GM13977 (cell line): Measurements from ENCODE around the gene GRPEL2.

Experiments used
- DNase-seq: peaks from one replicate; pipeline ENCODE4 v3.0.0; 2012; ENCODE audit warnings: low spot score
- CTCF ChIP-seq: IDR thresholded peaks from 2 replicates; pipeline ENCODE4 v1.5.1; 2012; ENCODE audit warnings: mild to moderate bottlenecking, control low read depth; ENCODE audit not compliant: insufficient read depth; ENCODE audit errors: extremely low read depth, missing control alignments
- in situ Hi-C: fragments of 300-500 bp; cut with MboI; formaldehyde crosslinking; loops from one replicate; pipeline ENCODE4 v1.12.0; 2022; ENCODE audit warnings: low sequenced_read_pairs, low pct_unique_long_range_greater_than_20kb, mixed read lengths, inconsistent platforms; ENCODE audit not compliant: unreplicated experiment

Gene GRPEL2, protein sequence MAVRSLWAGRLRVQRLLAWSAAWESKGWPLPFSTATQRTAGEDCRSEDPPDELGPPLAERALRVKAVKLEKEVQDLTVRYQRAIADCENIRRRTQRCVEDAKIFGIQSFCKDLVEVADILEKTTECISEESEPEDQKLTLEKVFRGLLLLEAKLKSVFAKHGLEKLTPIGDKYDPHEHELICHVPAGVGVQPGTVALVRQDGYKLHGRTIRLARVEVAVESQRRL

DNA sequence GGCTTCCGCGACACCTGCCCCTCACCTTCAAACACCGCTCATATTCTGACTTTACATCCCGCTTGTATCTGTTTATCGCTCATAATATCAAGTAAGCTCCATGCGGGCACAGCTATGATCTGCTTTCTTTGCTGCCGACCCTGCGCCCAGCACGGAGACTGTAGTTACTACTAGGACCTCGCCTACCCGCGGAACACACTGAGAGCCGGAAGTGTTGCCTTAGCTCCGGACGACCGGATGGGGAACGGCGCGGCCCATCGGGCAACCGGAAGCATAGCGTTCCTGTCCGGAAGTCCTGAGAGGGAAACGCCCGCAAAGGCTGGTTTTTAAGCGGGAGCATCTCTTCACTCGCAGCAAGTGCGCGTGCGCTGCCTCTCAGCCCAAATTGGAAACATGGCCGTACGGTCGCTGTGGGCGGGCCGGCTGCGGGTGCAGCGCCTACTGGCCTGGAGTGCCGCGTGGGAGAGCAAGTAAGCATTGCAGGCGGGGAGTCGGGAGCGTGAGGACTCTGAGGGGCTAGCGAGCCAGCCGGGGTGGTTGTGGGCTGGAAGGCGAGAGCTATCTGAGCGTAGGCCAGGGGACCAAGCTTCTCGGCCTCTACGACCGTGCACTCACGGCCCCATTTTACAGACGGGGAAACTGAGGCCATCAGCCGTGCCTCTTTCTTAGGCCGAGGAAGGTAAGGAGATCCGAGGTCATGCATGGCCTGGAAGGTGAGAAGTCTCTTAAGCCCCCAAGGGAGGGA is at the start of gene GRPEL2:
Gene GRPEL2, plus strand, starts transcription at position 353 of the 745 bp plus-strand sequence. Its CDS starts 41 bp downstream, at position 394.
- DNase-seq, result peak; percentile 93
- in situ Hi-C loops, result no loop called here
- no peak for TF ChIP-seq CTCF

GRCh38 chr5:149297340-149298025 is 47.8 kb upstream of the GRPEL2 start:
- in situ Hi-C loops, result no loop called here
- TF ChIP-seq CTCF, result no peak
- DNase-seq, result no peak

DNA sequence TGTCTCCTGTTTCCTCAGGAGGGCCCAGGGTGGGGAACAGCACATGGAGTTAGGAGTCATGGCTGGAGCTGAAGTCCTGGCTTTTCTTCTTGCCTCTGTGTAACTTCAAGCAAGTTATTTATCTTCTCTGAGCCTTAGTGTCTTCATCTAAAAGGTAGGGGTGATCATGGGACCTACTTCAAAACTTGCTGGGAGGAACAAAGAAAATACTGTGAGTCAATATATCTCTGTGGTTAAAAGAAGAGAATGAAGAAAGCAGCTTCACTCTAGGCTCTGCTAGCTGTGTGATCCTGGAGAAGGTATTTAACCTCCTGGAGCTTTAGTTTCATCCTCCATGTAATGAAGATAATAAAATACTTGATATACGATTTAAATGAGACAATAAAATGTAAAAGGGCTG is 47.1 kb upstream of the GRPEL2 start:
- no peak for TF ChIP-seq CTCF
- in situ Hi-C loops, result no loop called here
- no peak for DNase-seq

DNA sequence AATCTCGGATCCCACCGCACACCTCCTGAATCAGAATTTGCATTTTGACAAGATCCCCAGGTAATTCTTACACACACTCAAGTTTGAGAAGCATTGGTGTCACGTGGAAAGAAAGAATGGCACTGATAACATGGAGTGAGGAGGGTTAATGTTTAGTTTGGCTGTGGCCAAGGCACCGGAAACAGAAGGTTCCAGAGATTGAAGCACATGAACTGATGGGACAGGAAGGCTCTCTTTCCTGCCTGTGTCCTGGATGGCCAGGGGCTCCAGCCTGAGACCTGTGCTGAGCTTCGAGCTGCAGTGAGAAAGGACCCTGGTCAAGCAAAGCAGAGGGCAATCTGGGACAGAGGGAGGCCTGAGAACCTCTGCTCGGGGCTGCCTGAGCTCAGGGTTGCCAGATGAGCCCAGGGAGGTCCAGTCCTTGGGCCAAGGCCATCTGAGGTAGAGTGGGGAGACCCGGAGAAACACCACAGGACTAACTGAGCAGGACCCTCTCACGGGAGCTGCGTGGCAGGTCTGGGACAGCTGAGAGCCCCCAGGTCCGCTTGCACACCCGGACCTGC is 46.4 kb upstream of the GRPEL2 start:
- in situ Hi-C loops, result no loop called here
- DNase-seq, result no peak

GRCh38 chr5:149299451-149300054 is 45.7 kb upstream of the GRPEL2 start:
- TF ChIP-seq CTCF, result no peak
- no peak for DNase-seq
- in situ Hi-C loops, result no loop called here

More for the DNA sequence above, 46.4 kb upstream of the GRPEL2 start:
- no peak for TF ChIP-seq CTCF

DNA sequence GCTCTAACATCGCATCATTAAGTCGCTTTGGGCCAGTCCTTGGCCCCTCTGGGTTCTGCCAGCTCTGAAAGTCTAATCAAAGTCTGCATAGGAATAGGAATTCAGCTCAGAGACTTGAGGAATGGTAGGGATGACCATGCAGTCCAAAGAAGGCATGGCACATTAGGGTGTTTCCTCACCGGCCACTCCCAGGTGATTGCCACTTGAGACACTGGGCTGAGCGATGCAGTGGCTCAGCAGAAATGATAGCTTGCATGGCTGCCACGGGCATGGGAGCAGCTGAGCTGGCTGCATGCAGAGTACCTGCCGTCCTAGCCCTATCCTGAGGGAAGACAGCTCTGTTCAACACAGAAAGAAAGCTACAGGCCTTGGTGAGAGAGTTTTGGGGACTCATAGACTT is 44.9 kb upstream of the GRPEL2 start:
- no peak for TF ChIP-seq CTCF
- DNase-seq, result no peak
- in situ Hi-C loops, result no loop called here
